HG02938 (cell line): ENCODE results near the gene NAB2.

Experiments
- ATAC-seq: cut with Tn5 transposase; IDR thresholded peaks from one replicate; pipeline ENCODE4 v1.9.1; 2021; ENCODE audit warnings: mild to moderate bottlenecking, moderate library complexity; ENCODE audit not compliant: unreplicated experiment

NAB2 gene

DNA sequence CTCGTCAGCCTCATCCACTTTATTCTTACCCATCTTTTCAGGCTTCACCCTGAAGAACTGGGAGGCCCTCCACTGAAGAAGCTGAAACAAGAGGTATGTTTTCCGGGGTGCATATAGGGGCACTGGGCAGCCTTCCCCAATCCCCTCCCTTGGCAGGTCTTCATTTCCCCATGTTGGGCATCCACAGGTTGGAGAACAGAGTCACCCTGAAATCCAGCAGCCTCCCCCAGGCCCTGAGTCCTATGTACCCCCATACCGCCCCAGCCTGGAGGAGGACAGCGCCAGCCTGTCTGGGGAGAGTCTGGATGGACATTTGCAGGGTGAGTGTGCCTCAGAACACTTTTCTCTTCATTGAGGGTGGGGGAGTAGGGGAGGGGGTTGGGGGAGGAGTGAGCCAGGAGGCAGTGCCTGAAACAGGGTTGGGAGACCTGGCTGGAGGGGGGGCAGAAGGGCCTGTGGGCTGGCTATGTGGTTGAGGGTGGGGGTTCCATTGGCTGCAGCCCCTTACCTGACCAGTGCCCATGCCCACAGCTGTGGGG, 4.0 kb downstream of the NAB2 start:
- no peak for ATAC-seq

GRCh38 chr12:57093415-57094207, 4.7 kb downstream of the NAB2 start:
- no peak for ATAC-seq

DNA sequence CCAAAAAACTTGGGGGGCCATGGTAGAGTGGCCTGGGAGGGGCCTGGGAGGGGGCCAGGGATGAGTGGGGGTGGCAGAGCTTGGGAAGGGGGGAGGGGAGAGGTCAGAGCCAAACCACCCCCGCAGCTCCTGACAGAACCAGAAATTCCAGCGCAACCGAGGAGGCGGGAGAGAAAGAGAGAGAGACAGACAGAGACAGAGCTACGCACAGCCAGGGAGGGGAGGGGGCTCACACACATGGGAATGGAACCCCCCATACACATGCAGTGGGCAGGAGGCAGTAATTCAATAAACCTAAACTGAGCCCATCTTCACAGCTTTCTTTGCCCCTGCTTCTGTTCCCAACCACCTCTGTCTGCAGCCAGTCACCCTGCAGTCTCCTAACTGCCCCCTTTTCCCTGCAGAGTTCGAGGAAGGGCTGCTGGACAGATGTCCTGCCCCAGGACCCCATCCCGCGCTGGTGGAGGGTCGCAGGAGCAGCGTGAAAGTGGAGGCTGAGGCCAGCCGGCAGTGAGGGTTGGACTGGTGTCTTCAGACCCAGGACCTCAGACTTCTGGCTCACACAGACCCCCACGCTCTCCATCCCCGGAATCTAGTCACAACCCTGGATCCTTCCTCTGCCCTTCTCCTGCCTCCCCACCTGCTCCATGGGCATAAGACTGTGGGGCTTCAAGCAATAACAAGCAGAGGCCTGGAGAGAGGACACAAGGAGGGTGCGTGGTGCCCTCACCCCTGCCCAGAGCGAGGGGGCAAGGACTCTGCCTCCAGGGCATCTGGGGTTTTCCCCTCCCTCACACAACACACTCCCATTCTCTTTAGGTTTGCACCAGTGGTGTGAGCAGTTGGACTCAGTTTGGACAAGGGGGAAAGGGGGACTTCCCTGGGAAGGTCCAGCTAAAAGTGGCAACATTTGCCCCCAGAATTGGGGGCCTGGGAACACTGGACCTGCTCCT, 5.6 kb downstream of the NAB2 start:
- ATAC-seq = no peak

GRCh38 chr12:57095440-57095839, 6.5 kb downstream of the NAB2 start:
- ATAC-seq = no peak

GRCh38 chr12:57096099-57096572, 7.2 kb downstream of the NAB2 start:
- no peak for ATAC-seq

DNA sequence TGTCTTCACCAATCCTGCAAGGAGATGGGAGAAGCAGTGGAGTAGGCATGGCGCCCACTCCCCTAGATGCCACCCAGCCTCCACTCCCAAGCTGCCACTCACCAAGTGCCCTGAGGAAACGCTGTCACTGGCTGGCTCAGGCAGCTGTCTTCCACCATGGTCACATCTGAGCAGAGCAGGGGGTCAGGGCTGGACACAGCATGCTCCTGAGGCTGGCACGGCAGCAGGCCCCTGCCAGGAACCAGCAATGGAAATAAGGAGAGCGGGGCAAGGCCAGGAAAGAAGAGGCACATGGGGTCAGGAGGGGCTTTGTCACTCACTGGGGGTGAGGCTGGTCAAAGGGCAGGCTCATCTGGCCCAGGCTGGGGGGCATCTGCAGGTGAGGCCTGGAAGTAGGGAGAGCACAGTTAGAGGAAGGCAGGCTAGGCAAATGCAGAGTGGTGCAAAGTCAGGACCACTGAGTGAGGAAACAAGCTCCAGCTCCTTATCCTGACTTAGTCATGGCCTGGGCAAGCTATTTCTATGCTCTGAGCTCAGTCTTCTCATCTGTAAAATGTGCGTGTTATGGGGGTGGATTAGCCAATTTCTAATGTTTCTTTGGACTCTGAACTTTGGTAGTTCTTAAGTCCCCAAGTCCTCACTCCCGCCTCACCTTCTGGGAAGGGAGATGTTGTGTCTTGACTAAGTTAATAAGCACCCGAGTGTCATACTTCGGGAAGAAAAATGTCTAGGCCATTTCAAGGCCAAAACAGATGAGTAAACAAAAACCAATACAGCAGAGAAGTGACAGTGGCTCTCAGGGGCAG, 8.0 kb downstream of the NAB2 start:
- ATAC-seq = no peak

- ATAC-seq = no peak
Observed at GRCh38 chr12:57097554-57097835, 8.6 kb downstream of the NAB2 start.

GRCh38 chr12:57098546-57098945, 9.6 kb downstream of the NAB2 start:
- ATAC-seq = no peak

GRCh38 chr12:57099047-57099714, 10.3 kb downstream of the NAB2 start:
- ATAC-seq = no peak

DNA sequence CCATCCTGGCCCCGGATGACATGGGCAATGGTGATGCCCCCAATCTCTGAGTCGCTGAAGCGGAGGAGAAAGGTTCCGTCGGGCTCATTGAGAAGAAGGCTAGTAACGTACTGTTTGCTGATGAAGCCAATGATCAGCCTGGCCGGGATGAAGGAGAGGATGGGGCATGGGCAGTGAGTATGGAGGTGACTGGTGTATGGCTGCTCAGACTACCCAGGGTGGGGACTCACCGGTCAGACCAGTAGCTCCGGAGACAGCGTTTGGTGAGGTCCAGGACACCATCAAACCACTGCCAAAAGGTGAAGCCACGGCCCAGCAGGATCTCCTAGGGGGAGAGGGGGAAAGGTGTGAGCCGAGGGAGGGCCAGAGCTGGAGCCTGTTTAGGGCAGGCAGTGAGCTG, 10.9 kb downstream of the NAB2 start:
- ATAC-seq = no peak

GRCh38 chr12:57101892-57102695, 13.2 kb downstream of the NAB2 start:
- ATAC-seq = no peak

DNA sequence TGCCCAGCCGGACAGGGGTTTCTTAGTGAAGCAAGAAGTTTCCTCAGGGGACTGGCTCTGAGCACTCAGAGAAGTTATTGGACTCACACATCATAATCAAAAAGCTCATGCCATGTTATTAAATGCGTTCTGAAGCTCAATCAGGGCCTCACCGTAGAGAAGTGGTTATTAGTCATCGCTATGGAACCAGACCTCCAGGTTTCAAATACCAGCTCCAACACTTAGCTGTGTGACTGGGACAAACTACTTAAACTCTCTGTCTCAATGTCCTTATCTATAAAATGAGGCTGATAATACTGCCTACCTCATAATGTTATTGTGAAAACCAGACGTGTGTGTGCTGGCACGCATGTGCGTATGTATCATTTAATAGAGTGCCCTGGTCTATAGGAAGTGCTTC, 14.9 kb downstream of the NAB2 start:
- ATAC-seq = no peak

GRCh38 chr12:57104292-57104910, 15.5 kb downstream of the NAB2 start:
- ATAC-seq = no peak

GRCh38 chr12:57105011-57105753, 16.3 kb downstream of the NAB2 start:
- no peak for ATAC-seq

DNA sequence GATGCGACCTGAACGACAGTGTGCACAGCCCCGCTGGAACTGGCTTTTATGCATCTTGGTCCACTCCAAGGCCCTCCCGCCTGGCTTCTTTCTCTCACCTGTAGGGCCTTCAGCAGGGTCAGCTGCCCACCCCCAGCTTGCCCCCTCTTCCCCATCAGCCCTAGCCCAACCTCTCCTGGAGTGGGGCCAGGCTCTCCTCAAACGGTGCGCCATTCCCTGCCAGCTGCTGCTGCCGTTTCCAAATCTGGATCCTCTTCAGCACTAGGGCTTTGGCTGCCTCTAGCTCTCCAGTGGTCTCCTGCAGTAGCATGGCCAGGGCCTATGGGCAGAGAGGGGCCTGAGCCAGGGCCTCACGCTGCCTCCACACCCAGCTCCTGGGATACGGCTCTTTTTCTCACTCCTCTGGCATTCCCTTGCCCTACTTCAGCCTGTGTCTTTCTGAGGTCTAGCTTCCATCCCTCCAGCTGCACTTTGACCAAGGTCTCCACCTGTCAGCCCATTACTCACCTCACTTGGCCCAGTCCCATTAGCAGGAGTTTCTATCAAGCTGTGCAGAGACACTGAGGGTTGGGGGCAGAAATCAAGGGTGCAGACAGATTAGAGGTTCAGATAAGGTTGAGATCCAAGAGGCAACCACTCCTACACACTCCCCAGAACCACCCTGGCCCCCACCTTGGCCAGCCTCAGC, 17.3 kb downstream of the NAB2 start:
- ATAC-seq = no peak

- no peak for ATAC-seq
Observed at GRCh38 chr12:57107456-57108155, 18.7 kb downstream of the NAB2 start.
